ENCODE data around the gene CLPX.

CLPX gene

GRCh38 chr15:65215496-65215895, 30.4 kb upstream of the CLPX start:
- no peak for TF ChIP-seq CTCF (IDR thresholded peaks at IDR 0.05; ENCODE audit: low read depth, low read length, missing control alignments)
- Histone ChIP-seq H3K36me3 (replicated peaks) (no peaks in the 10 kb centered on the region), H3K4me3 (ENCODE audit: low read depth, low read length) (no peak overlapping the region), H3K27ac (no peak overlapping the region), H3K27me3 (replicated peaks) (no peaks in the 10 kb centered on the region)
- in situ Hi-C loops (cut with HindIII; ENCODE audit: low pct_ligation_motif_present, low sequenced_read_pairs) = no loop called here
- DNase-seq = no peak

GRCh38 chr15:65214010-65214409, 28.9 kb upstream of the CLPX start:
- H3K27ac ChIP-seq = no peak overlapping the region
- H3K4me3 ChIP-seq (ENCODE audit: low read depth, low read length) = no peak overlapping the region
- DNase-seq = no peak
- in situ Hi-C loops (cut with HindIII; ENCODE audit: low pct_ligation_motif_present, low sequenced_read_pairs) = no loop called here
- H3K27me3 ChIP-seq (replicated peaks) = no peaks in the 10 kb centered on the region
- H3K36me3 ChIP-seq (replicated peaks) = no peaks in the 10 kb centered on the region
- no peak for TF ChIP-seq CTCF (IDR thresholded peaks at IDR 0.05; ENCODE audit: low read depth, low read length, missing control alignments)

- no peak overlapping the region for H3K27ac ChIP-seq
- H3K27me3 ChIP-seq (replicated peaks) = no peaks in the 10 kb centered on the region
Measured at GRCh38 chr15:65213241-65213640, 28.1 kb upstream of the CLPX start.

GRCh38 chr15:65212097-65212496, 27.0 kb upstream of the CLPX start:
- peak; percentile 66 for TF ChIP-seq CTCF (IDR thresholded peaks at IDR 0.05; ENCODE audit: low read depth, low read length, missing control alignments)
- no peak overlapping the region for H3K27ac ChIP-seq
- no peaks in the 10 kb centered on the region for H3K36me3 ChIP-seq (replicated peaks)
- DNase-seq = no peak
- H3K27me3 ChIP-seq (replicated peaks) = no peaks in the 10 kb centered on the region
- in situ Hi-C loops (cut with HindIII; ENCODE audit: low pct_ligation_motif_present, low sequenced_read_pairs) = no loop called here
- H3K4me3 ChIP-seq (ENCODE audit: low read depth, low read length) = no peak overlapping the region

More at GRCh38 chr15:65213241-65213640, 28.1 kb upstream of the CLPX start:
- DNase-seq = no peak
- TF ChIP-seq CTCF (IDR thresholded peaks at IDR 0.05; ENCODE audit: low read depth, low read length, missing control alignments) = no peak
- Histone ChIP-seq H3K4me3 (ENCODE audit: low read depth, low read length) (no peak overlapping the region), H3K36me3 (replicated peaks) (no peaks in the 10 kb centered on the region)
- in situ Hi-C loops (cut with HindIII; ENCODE audit: low pct_ligation_motif_present, low sequenced_read_pairs) = no loop called here

GRCh38 chr15:65211482-65211982, 26.4 kb upstream of the CLPX start:
- in situ Hi-C loops (cut with HindIII; ENCODE audit: low pct_ligation_motif_present, low sequenced_read_pairs) = no loop called here
- DNase-seq = peak; percentile 45
- TF ChIP-seq CTCF (IDR thresholded peaks at IDR 0.05; ENCODE audit: low read depth, low read length, missing control alignments) = no peak
- Histone ChIP-seq H3K4me3 (ENCODE audit: low read depth, low read length) (no peak overlapping the region), H3K27me3 (replicated peaks) (no peaks in the 10 kb centered on the region), H3K27ac (no peak overlapping the region), H3K36me3 (replicated peaks) (no peaks in the 10 kb centered on the region)

GRCh38 chr15:65210770-65211481, 25.8 kb upstream of the CLPX start, which contains the start of gene CILP:
Gene CILP, minus strand, starts transcription at chr15:65211473. Its CDS starts 1,718 bp downstream, at chr15:65209755.
- Histone ChIP-seq H3K36me3 (replicated peaks) (no peaks in the 10 kb centered on the region), H3K27ac (no peak within 1 kb of the TSS), H3K27me3 (replicated peaks) (no peaks in the 10 kb centered on the region), H3K4me3 (ENCODE audit: low read depth, low read length) (no peak within 1 kb of the TSS)
- DNase-seq = no peak
- in situ Hi-C loops (cut with HindIII; ENCODE audit: low pct_ligation_motif_present, low sequenced_read_pairs) = no loop called here
- no peak for TF ChIP-seq CTCF (IDR thresholded peaks at IDR 0.05; ENCODE audit: low read depth, low read length, missing control alignments)
